GM12892 (cell line): ENCODE data around the gene BLOC1S3.
A peak's percentile ranks its signal among the peaks of the same experiment; 100 is the strongest.

Experiments
- DNase-seq: peaks from one replicate; pipeline ENCODE4 v3.0.0; 2011; ENCODE audit not compliant: insufficient read length
- FAIRE-seq: peaks from 2 replicates; lab custom pipeline; 2011; peaks lifted over from hg19 to GRCh38; lab: Jason Lieb, UNC
- POLR2A ChIP-seq: IDR thresholded peaks from 2 replicates; pipeline ENCODE4 v1.6.1; 2011; ENCODE audit warnings: low read depth, low read length, control low read depth
- POLR2AphosphoS5 ChIP-seq: IDR thresholded peaks from 2 replicates; pipeline ENCODE4 v1.6.1; 2011; ENCODE audit warnings: low read depth, low read length, control low read depth
- TAF1 ChIP-seq: IDR thresholded peaks from 2 replicates; pipeline ENCODE4 v1.6.1; 2011; ENCODE audit warnings: low read depth, mild to moderate bottlenecking, control low read depth, low read length, borderline replicate concordance

Gene BLOC1S3

GRCh38 chr19:45150180-45150579 is 28.4 kb upstream of the BLOC1S3 start:
- DNase-seq (no peak), FAIRE-seq (no peak)

GRCh38 chr19:45150751-45151281 is 27.8 kb upstream of the BLOC1S3 start:
- no peak for TF ChIP-seq TAF1
- peak; percentile 17 for DNase-seq
- no peak for FAIRE-seq

More at GRCh38 chr19:45150180-45150579, 28.4 kb upstream of the BLOC1S3 start:
- TF ChIP-seq POLR2A (no peak), POLR2AphosphoS5 (no peak)

GRCh38 chr19:45151320-45151719 is 27.3 kb upstream of the BLOC1S3 start:
- no peak for FAIRE-seq
- TF ChIP-seq TAF1 = no peak
- TF ChIP-seq POLR2A = no peak
- no peak for TF ChIP-seq POLR2AphosphoS5

GRCh38 chr19:45151821-45152503 is 26.6 kb upstream of the BLOC1S3 start:
- TF ChIP-seq TAF1 (no peak), POLR2AphosphoS5 (no peak), POLR2A (no peak)
- DNase-seq = peak; percentile 15
- no peak for FAIRE-seq

More at GRCh38 chr19:45151320-45151719, 27.3 kb upstream of the BLOC1S3 start:
- DNase-seq = peak; percentile 19

GRCh38 chr19:45152504-45153338 is 25.9 kb upstream of the BLOC1S3 start:
- FAIRE-seq = no peak
- TF ChIP-seq POLR2A (no peak), TAF1 (no peak), POLR2AphosphoS5 (no peak)
- peak; percentile 50 for DNase-seq

GRCh38 chr19:45153339-45154063 is 25.1 kb upstream of the BLOC1S3 start:
- TF ChIP-seq POLR2AphosphoS5 = no peak
- TF ChIP-seq POLR2A = no peak
- TF ChIP-seq TAF1 = no peak
- peak; percentile 45 for DNase-seq
- no peak for FAIRE-seq

- TF ChIP-seq POLR2AphosphoS5 = no peak
- TF ChIP-seq POLR2A = no peak
- TF ChIP-seq TAF1 = no peak
- DNase-seq (no peak), FAIRE-seq (no peak)
These were observed 24.3 kb upstream of the BLOC1S3 start for GRCh38 chr19:45154064-45154827.

- FAIRE-seq (no peak), DNase-seq (no peak)
- TF ChIP-seq POLR2A (no peak), POLR2AphosphoS5 (no peak), TAF1 (no peak)
These were observed 22.5 kb upstream of the BLOC1S3 start for GRCh38 chr19:45156011-45156630.

GRCh38 chr19:45156751-45157150 is 21.8 kb upstream of the BLOC1S3 start:
- TF ChIP-seq POLR2A (no peak), TAF1 (no peak), POLR2AphosphoS5 (no peak)
- no peak for DNase-seq
- no peak for FAIRE-seq

GRCh38 chr19:45158503-45159209 is 19.9 kb upstream of the BLOC1S3 start:
- TF ChIP-seq POLR2AphosphoS5 (no peak), POLR2A (no peak), TAF1 (no peak)
- FAIRE-seq (no peak), DNase-seq (no peak)
